ENCODE measurements around the gene SLC35F4.
A peak's percentile ranks its signal among the peaks of the same experiment; 100 is the strongest.

Gene SLC35F4

GRCh38 chr14:57704763-57705162, 161.1 kb downstream of the SLC35F4 start:
- no peak overlapping the region for H3K27ac ChIP-seq
- in situ Hi-C loops (cut with HindIII; ENCODE audit: low pct_ligation_motif_present, low sequenced_read_pairs): no loop called here
- DNase-seq: no peak
- H3K27me3 ChIP-seq (replicated peaks): no peaks in the 10 kb centered on the region
- TF ChIP-seq, protein P1, sequence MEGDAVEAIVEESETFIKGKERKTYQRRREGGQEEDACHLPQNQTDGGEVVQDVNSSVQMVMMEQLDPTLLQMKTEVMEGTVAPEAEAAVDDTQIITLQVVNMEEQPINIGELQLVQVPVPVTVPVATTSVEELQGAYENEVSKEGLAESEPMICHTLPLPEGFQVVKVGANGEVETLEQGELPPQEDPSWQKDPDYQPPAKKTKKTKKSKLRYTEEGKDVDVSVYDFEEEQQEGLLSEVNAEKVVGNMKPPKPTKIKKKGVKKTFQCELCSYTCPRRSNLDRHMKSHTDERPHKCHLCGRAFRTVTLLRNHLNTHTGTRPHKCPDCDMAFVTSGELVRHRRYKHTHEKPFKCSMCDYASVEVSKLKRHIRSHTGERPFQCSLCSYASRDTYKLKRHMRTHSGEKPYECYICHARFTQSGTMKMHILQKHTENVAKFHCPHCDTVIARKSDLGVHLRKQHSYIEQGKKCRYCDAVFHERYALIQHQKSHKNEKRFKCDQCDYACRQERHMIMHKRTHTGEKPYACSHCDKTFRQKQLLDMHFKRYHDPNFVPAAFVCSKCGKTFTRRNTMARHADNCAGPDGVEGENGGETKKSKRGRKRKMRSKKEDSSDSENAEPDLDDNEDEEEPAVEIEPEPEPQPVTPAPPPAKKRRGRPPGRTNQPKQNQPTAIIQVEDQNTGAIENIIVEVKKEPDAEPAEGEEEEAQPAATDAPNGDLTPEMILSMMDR (IDR thresholded peaks at IDR 0.05; ENCODE audit: low read depth, low read length, missing control alignments): no peak
- no peaks in the 10 kb centered on the region for H3K36me3 ChIP-seq (replicated peaks)
- H3K4me3 ChIP-seq (ENCODE audit: low read depth, low read length): no peak overlapping the region

DNA sequence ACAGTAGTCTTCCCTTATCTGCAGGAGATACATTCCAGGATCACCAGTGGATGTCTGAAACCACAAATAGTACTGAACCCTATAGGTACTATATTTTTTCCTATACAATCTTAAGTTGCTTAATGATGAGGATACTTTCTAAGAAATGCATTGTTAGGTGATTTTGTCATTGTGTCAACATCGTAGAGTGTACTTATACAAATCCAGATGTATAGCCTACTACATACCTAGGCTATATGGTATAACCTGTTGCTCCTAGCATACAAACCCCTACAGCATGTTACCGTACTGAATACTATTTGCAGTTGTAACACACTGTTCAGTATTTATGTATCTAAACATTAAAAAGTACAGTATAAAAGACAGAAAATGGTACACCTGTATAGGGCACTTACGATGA, 165.9 kb downstream of the SLC35F4 start:
- DNase-seq: no peak
- H3K27me3 ChIP-seq (replicated peaks): no peaks in the 10 kb centered on the region
- H3K27ac ChIP-seq: no peak overlapping the region
- H3K36me3 ChIP-seq (replicated peaks): no peaks in the 10 kb centered on the region
- in situ Hi-C loops (cut with HindIII; ENCODE audit: low pct_ligation_motif_present, low sequenced_read_pairs): no loop called here
- TF ChIP-seq, protein P1 (IDR thresholded peaks at IDR 0.05; ENCODE audit: low read depth, low read length, missing control alignments): no peak
- H3K4me3 ChIP-seq (ENCODE audit: low read depth, low read length): no peak overlapping the region

DNA sequence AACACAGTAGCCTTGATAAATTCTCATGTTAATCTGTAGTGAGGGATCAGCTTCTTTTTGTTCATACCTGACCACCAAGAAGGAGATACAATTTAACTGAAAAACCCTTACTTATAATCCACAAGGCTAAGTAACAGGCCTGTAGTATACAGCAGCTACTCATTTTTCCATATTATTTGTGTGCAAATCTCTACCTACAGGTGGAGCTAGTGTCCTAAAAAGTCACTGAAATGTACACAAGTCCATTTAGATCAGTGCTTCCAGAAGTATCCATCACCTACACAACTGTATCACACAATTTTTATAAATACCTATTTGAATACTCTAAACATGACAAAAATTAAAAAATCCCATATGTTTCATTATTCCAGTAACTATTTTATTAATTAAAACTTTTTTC, 173.2 kb downstream of the SLC35F4 start:
- no peak overlapping the region for H3K4me3 ChIP-seq (ENCODE audit: low read depth, low read length)
- in situ Hi-C loops (cut with HindIII; ENCODE audit: low pct_ligation_motif_present, low sequenced_read_pairs): no loop called here
- TF ChIP-seq, protein P1 (IDR thresholded peaks at IDR 0.05; ENCODE audit: low read depth, low read length, missing control alignments): peak; percentile 38
- peak; percentile 46 for DNase-seq
- no peaks in the 10 kb centered on the region for H3K36me3 ChIP-seq (replicated peaks)
- no peaks in the 10 kb centered on the region for H3K27me3 ChIP-seq (replicated peaks)
- H3K27ac ChIP-seq: no peak overlapping the region

- H3K36me3 ChIP-seq (replicated peaks): no peaks in the 10 kb centered on the region
Measured at GRCh38 chr14:57687416-57687815, 178.5 kb downstream of the SLC35F4 start.

DNA sequence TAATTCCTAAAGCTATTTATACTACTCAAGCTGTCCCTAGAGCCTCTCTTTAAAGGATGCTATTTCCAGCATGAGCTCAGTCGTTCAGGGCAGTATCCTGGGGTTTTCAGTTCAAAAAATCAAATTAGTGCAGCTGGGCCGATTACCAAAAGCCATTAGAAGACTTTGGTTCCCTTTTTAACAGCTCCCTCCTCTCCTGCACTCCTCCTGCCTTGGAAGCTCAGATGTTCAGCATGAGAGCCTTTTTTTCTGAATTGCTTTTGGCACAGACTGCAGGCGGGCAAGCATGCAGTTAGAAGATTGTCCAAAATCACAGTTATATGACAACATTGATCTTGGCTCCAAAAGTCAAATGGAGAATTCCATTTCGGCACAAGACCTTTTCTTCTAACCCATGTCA, 179.6 kb downstream of the SLC35F4 start:
- Histone ChIP-seq H3K27me3 (replicated peaks) (no peaks in the 10 kb centered on the region), H3K4me3 (ENCODE audit: low read depth, low read length) (no peak overlapping the region), H3K36me3 (replicated peaks) (no peaks in the 10 kb centered on the region), H3K27ac (no peak overlapping the region)
- in situ Hi-C loops (cut with HindIII; ENCODE audit: low pct_ligation_motif_present, low sequenced_read_pairs): no loop called here
- no peak for DNase-seq
- TF ChIP-seq, protein P1 (IDR thresholded peaks at IDR 0.05; ENCODE audit: low read depth, low read length, missing control alignments): no peak

More at GRCh38 chr14:57687416-57687815, 178.5 kb downstream of the SLC35F4 start:
- Histone ChIP-seq H3K4me3 (ENCODE audit: low read depth, low read length) (no peak overlapping the region), H3K27me3 (replicated peaks) (no peaks in the 10 kb centered on the region), H3K27ac (no peak overlapping the region)
- TF ChIP-seq, protein P1 (IDR thresholded peaks at IDR 0.05; ENCODE audit: low read depth, low read length, missing control alignments): no peak
- DNase-seq: no peak
- in situ Hi-C loops (cut with HindIII; ENCODE audit: low pct_ligation_motif_present, low sequenced_read_pairs): no loop called here

- DNase-seq: no peak
- in situ Hi-C loops (cut with HindIII; ENCODE audit: low pct_ligation_motif_present, low sequenced_read_pairs): no loop called here
- TF ChIP-seq, protein P1 (IDR thresholded peaks at IDR 0.05; ENCODE audit: low read depth, low read length, missing control alignments): no peak
- no peaks in the 10 kb centered on the region for H3K27me3 ChIP-seq (replicated peaks)
- no peak overlapping the region for H3K4me3 ChIP-seq (ENCODE audit: low read depth, low read length)
- no peaks in the 10 kb centered on the region for H3K36me3 ChIP-seq (replicated peaks)
- no peak overlapping the region for H3K27ac ChIP-seq
Measured at GRCh38 chr14:57671021-57671420, 194.9 kb downstream of the SLC35F4 start.
